Neural cell (in vitro differentiated cells): ENCODE measurements around the gene TAGAP. TPM values are rescaled to one million over a fixed set of nuclear protein-coding genes. Genes with fewer than 3 reads are reported as not detected.

Experiments used
- H2AFZ ChIP-seq: fragments of 200-600, 300-800 bp; sonication (generic), shearing (Covaris generic); 2 replicates; pipeline ENCODE4 v1.6.0; 2014; ENCODE audit warnings: low read depth, mild to moderate bottlenecking, antibody characterized with exemption, low read length, moderate library complexity
- H3F3A ChIP-seq: fragments of 200-600 bp; shearing (Covaris generic); 2 replicates; pipeline ENCODE4 v1.6.1; 2016; ENCODE audit warnings: mild to moderate bottlenecking, moderate library complexity, mixed read lengths, antibody characterized with exemption, low read length; ENCODE audit not compliant: insufficient read depth, poor library complexity, severe bottlenecking
- H3K27ac ChIP-seq: fragments of 200-600, 300-800 bp; sonication (generic), shearing (Covaris generic); 2 replicates; pipeline ENCODE4 v1.5.1; 2014; ENCODE audit warnings: mild to moderate bottlenecking, low read length, moderate library complexity
- H3K27me3 ChIP-seq: fragments of 300-800, 200-600 bp; sonication (generic), shearing (Covaris generic); 2 replicates; pipeline ENCODE4 v1.6.0; 2014; ENCODE audit warnings: mild to moderate bottlenecking, low read depth, low read length, moderate library complexity; ENCODE audit not compliant: insufficient read depth
- H3K36me3 ChIP-seq: fragments of 300-800, 200-600 bp; sonication (generic), shearing (Covaris generic); 2 replicates; pipeline ENCODE4 v1.5.1; 2014; ENCODE audit warnings: mild to moderate bottlenecking, antibody characterized with exemption, low read length, moderate library complexity; ENCODE audit not compliant: insufficient read depth
- H3K4me2 ChIP-seq: fragments of 300-800, 200-600 bp; sonication (generic), shearing (Covaris generic); 2 replicates; pipeline ENCODE4 v1.6.0; 2014; ENCODE audit warnings: mild to moderate bottlenecking, low read length
- H3K4me3 ChIP-seq: fragments of 300-800, 200-600 bp; sonication (generic), shearing (Covaris generic); 2 replicates; pipeline ENCODE4 v1.5.1; 2014; ENCODE audit warnings: mild to moderate bottlenecking, low read length, moderate library complexity
- H3K79me2 ChIP-seq: fragments of 200-600 bp; shearing (Covaris generic); replicated peaks from 2 replicates; pipeline ENCODE4 v1.6.0; 2014; ENCODE audit warnings: mild to moderate bottlenecking, low read length, moderate library complexity; ENCODE audit not compliant: insufficient read depth
- H3K9ac ChIP-seq: fragments of 300-800, 200-600 bp; sonication (generic), shearing (Covaris generic); 2 replicates; pipeline ENCODE4 v1.6.1; 2016; ENCODE audit warnings: mild to moderate bottlenecking, low read length, mixed read lengths
- H3K9me2 ChIP-seq: fragments of 200-600 bp; shearing (Covaris generic); 2 replicates; pipeline ENCODE4 v1.6.1; 2016; ENCODE audit warnings: mild to moderate bottlenecking, low read length, mixed read lengths; ENCODE audit not compliant: insufficient read depth
- H3K9me3 ChIP-seq: fragments of 200-600, 300-800 bp; sonication (generic), shearing (Covaris generic); 2 replicates; pipeline ENCODE4 v1.6.1; 2016; ENCODE audit warnings: mild to moderate bottlenecking, mixed run types, low read length, moderate library complexity, mixed read lengths
- H4K20me1 ChIP-seq: fragments of 200-600 bp; shearing (Covaris generic); 2 replicates; pipeline ENCODE4 v1.6.1; 2016; ENCODE audit warnings: mild to moderate bottlenecking, mixed run types; ENCODE audit not compliant: insufficient read depth
- CTCF ChIP-seq: fragments of 450-650 bp; IDR thresholded peaks from 2 replicates; pipeline ENCODE4 v1.5.1; 2014; ENCODE audit warnings: antibody characterized with exemption, mild to moderate bottlenecking, moderate library complexity; ENCODE audit not compliant: poor library complexity, severe bottlenecking
- EP300 ChIP-seq: fragments of 450-650 bp; conservative IDR thresholded peaks from 2 replicates; pipeline ENCODE4 v1.6.1; 2014; ENCODE audit warnings: antibody characterized with exemption, mild to moderate bottlenecking, moderate library complexity; ENCODE audit not compliant: poor library complexity, severe bottlenecking
- EZH2 ChIP-seq: fragments of 200-600, 300-800 bp; shearing (Covaris generic), sonication (generic); IDR thresholded peaks from 2 replicates; pipeline ENCODE4 v1.6.1; 2014; ENCODE audit warnings: antibody characterized with exemption, low read length, borderline replicate concordance, mild to moderate bottlenecking; ENCODE audit not compliant: insufficient read depth, poor library complexity, severe bottlenecking
- MXI1 ChIP-seq: fragments of 450-650 bp; conservative IDR thresholded peaks from 2 replicates; pipeline ENCODE4 v1.6.1; 2014; ENCODE audit warnings: antibody characterized with exemption, mild to moderate bottlenecking; ENCODE audit not compliant: poor library complexity, severe bottlenecking
- POLR2AphosphoS5 ChIP-seq: IDR thresholded peaks from 2 replicates; pipeline ENCODE4 v1.6.1; 2012
- RAD21 ChIP-seq: fragments of 450-650 bp; conservative IDR thresholded peaks from 2 replicates; pipeline ENCODE4 v1.6.1; 2014; ENCODE audit warnings: antibody characterized with exemption, mild to moderate bottlenecking, moderate library complexity
- REST ChIP-seq: IDR thresholded peaks from 2 replicates; pipeline ENCODE4 v1.6.1; 2012; ENCODE audit warnings: borderline replicate concordance
- SMC3 ChIP-seq: fragments of 450-650 bp; conservative IDR thresholded peaks from 2 replicates; pipeline ENCODE4 v1.6.1; 2014; ENCODE audit warnings: antibody characterized with exemption, mild to moderate bottlenecking, moderate library complexity; ENCODE audit not compliant: poor library complexity
- TAF1 ChIP-seq: IDR thresholded peaks from 2 replicates; pipeline ENCODE4 v1.6.1; 2012; ENCODE audit warnings: low read depth
- polyA plus RNA-seq: library from polyadenylated mRNA; depleted of rRNA; stranded (reverse); fragments of >200 nt; gene quantifications from 2 replicates; pipeline ENCODE4 v1.2.3, GENCODE V29; 2014

TAGAP gene
- polyA plus RNA-seq, 1 donor from 2014 or later = not detected

- Histone ChIP-seq H4K20me1 (no peaks in the 10 kb centered on the region), H3K36me3 (no peaks in the 10 kb centered on the region), H3F3A (no peaks in the 10 kb centered on the region), H3K9me3 (no peaks in the 10 kb centered on the region), H2AFZ (no peak overlapping the region), H3K9ac (no peak overlapping the region), H3K27ac (no peak overlapping the region), H3K9me2 (no peaks in the 10 kb centered on the region), H3K4me3 (no peak overlapping the region), H3K4me2 (no peak overlapping the region), H3K79me2 (peaks cover 6% of the 10 kb centered on the region), H3K27me3 (no peaks in the 10 kb centered on the region)
- TF ChIP-seq CTCF (no peak), REST (no peak), EZH2 (no peak), TAF1 (no peak), SMC3 (no peak), RAD21 (no peak), EP300 (no peak), MXI1 (no peak), POLR2AphosphoS5 (no peak)
These were observed 39.4 kb downstream of the TAGAP start for GRCh38 chr6:159005436-159005835.

- no peaks in the 10 kb centered on the region for H3F3A ChIP-seq
- no peak overlapping the region for H3K27ac ChIP-seq
- no peaks in the 10 kb centered on the region for H3K9me2 ChIP-seq
- peaks cover 6% of the 10 kb centered on the region for H3K79me2 ChIP-seq
- TF ChIP-seq POLR2AphosphoS5 (no peak), RAD21 (no peak), CTCF (no peak), EZH2 (no peak), TAF1 (no peak), SMC3 (no peak), REST (no peak), EP300 (no peak), MXI1 (no peak)
- no peak overlapping the region for H3K4me2 ChIP-seq
- no peaks in the 10 kb centered on the region for H3K27me3 ChIP-seq
- H3K9me3 ChIP-seq = no peaks in the 10 kb centered on the region
- no peak overlapping the region for H3K4me3 ChIP-seq
- no peaks in the 10 kb centered on the region for H4K20me1 ChIP-seq
- no peaks in the 10 kb centered on the region for H3K36me3 ChIP-seq
- no peak overlapping the region for H3K9ac ChIP-seq
- no peak overlapping the region for H2AFZ ChIP-seq
These were observed 40.2 kb downstream of the TAGAP start for GRCh38 chr6:159004592-159004991.
